C4-2B (cell line): ENCODE data around the gene PLA2G4F.

Experiments
- CTCF ChIP-seq: fragments of 450-650 bp; conservative IDR thresholded peaks from 2 replicates; pipeline ENCODE4 v1.5.1; 2017; ENCODE audit warnings: mild to moderate bottlenecking
- ZFX ChIP-seq: fragments of 450-650 bp; IDR thresholded peaks from 2 replicates; pipeline ENCODE4 v1.6.1; 2017

- TF ChIP-seq CTCF (no peak), ZFX (no peak)
Observed at GRCh38 chr15:42131826-42132806, 24.3 kb downstream of the PLA2G4F start.
